HCT116 (cell line): ENCODE measurements around the gene SND1. TPM values are rescaled to one million over a fixed set of nuclear protein-coding genes. Genes with fewer than 3 reads are reported as not detected.

Experiments
- ATAC-seq: fragments of 200-7000 bp; cut with Tn5 transposase; 2 replicates; pipeline ENCODE4 v1.9.1; 2020; ENCODE audit warnings: mild to moderate bottlenecking, moderate library complexity
- BruUV-seq: library from RNA; stranded (reverse); fragments of 400-500 nt; replicated peaks from 2 replicates; lab custom pipeline; 2021; lab: Mats Ljungman, UMichigan
- CTCF ChIA-PET: fragments of 300-600 bp; sonication (Branson Sonifier 250); formaldehyde crosslinking; loops from one replicate; lab custom pipeline; 2021; ENCODE audit warnings: antibody characterized with exemption; lab: Charles Lee
- POLR2A ChIA-PET: fragments of 300-600, 350-600 bp; sonication (Branson Sonifier 250); formaldehyde crosslinking; loops from one replicate; lab custom pipeline; 2021; ENCODE audit warnings: antibody characterized with exemption; lab: Charles Lee
- RAD21 ChIA-PET, 2 experiments: fragments of 300-600 bp; sonication (Branson Sonifier 250); formaldehyde crosslinking; loops; one replicate each; lab custom pipeline; 2023; ENCODE audit warnings: low total read pairs in 2 of 2; ENCODE audit not compliant: uncharacterized antibody in 2 of 2, unreplicated experiment in 2 of 2, low non-redundant PET in 1 of 2; lab: Charles Lee
- DNase-seq: peaks from one replicate; pipeline ENCODE4 v3.0.0-alpha.2; 2010; ENCODE audit warnings: low read depth, low spot score
- H2AFZ ChIP-seq: fragments of 200-600 bp; shearing (Covaris generic), sonication (generic); 2 replicates; pipeline ENCODE4 v1.6.1; 2017; ENCODE audit warnings: low read depth, mixed run types, mixed read lengths, antibody characterized with exemption, low read length; ENCODE audit not compliant: poor library complexity, severe bottlenecking
- H3K27ac ChIP-seq: 2 replicates; pipeline ENCODE4 v1.5.1; 2012; ENCODE audit warnings: low read depth, low read length
- H3K27me3 ChIP-seq: fragments of 200-600 bp; sonication (generic); 2 replicates; pipeline ENCODE4 v1.6.1; 2016; ENCODE audit warnings: mixed run types, low read length, mixed read lengths; ENCODE audit not compliant: insufficient read depth
- H3K36me3 ChIP-seq, 2 experiments: fragments of 200-500 bp in 1 of 2; fragments of 200-600 bp in 1 of 2; sonication (Bioruptor generic) in 1 of 2; sonication (generic) in 1 of 2; 2 replicates each; pipeline versions ENCODE4 v1.5.1 to v1.6.1; 2014 to 2016; ENCODE audit warnings: low read length in 2 of 2, inconsistent platforms in 1 of 2, mixed read lengths in 1 of 2, mixed run types in 1 of 2; ENCODE audit not compliant: insufficient read depth in 2 of 2, control insufficient read depth in 1 of 2
- H3K4me1 ChIP-seq, 2 experiments: fragments of 200-600 bp in 1 of 2; sonication (generic) in 1 of 2; 2 replicates each; pipeline versions ENCODE4 v1.5.1 to v1.6.1; 2012 to 2017; ENCODE audit warnings: low read length in 2 of 2, inconsistent platforms in 1 of 2, mild to moderate bottlenecking in 1 of 2, mixed read lengths in 1 of 2, mixed run types in 1 of 2, moderate library complexity in 1 of 2; ENCODE audit not compliant: insufficient read depth in 2 of 2, control insufficient read depth in 1 of 2
- H3K4me2 ChIP-seq: fragments of 200-600 bp; sonication (generic); 2 replicates; pipeline ENCODE4 v1.6.1; 2017; ENCODE audit warnings: mixed run types, low read length, mixed read lengths
- H3K4me3 ChIP-seq, 2 experiments: fragments of 200-600 bp in 1 of 2; sonication (generic) in 1 of 2; replicated peaks in 1 of 2; 2 replicates each; pipeline ENCODE4 v1.5.1; 2011 to 2016; ENCODE audit warnings: low read length in 2 of 2, control low read depth in 1 of 2, low read depth in 1 of 2, mild to moderate bottlenecking in 1 of 2, mixed read lengths in 1 of 2, mixed run types in 1 of 2
- H3K79me2 ChIP-seq: fragments of 200-600 bp; sonication (generic); 2 replicates; pipeline ENCODE4 v1.6.1; 2017; ENCODE audit warnings: mild to moderate bottlenecking, mixed run types, low read length, moderate library complexity, mixed read lengths; ENCODE audit not compliant: insufficient read depth
- H3K9ac ChIP-seq: fragments of 200-600 bp; sonication (generic); 2 replicates; pipeline ENCODE4 v1.6.1; 2016; ENCODE audit warnings: low read length, mixed read lengths
- H3K9me2 ChIP-seq: fragments of 200-600 bp; sonication (generic), shearing (Covaris generic); 2 replicates; pipeline ENCODE4 v1.6.1; 2017; ENCODE audit warnings: mixed run types, mild to moderate bottlenecking, moderate library complexity; ENCODE audit not compliant: insufficient read depth
- H3K9me3 ChIP-seq, 2 experiments: fragments of 200-500 bp in 1 of 2; fragments of 200-600 bp in 1 of 2; sonication (Bioruptor generic) in 1 of 2; sonication (generic) in 1 of 2; 2 replicates each; pipeline ENCODE4 v1.6.1; 2014 to 2017; ENCODE audit warnings: low read length in 2 of 2, mixed read lengths in 2 of 2, inconsistent platforms in 1 of 2, low read depth in 1 of 2, mild to moderate bottlenecking in 1 of 2, mixed run types in 1 of 2, moderate library complexity in 1 of 2; ENCODE audit not compliant: control insufficient read depth in 1 of 2, insufficient read depth in 1 of 2
- H4K20me1 ChIP-seq: fragments of 200-600 bp; sonication (generic), shearing (Covaris generic); 2 replicates; pipeline ENCODE4 v1.6.1; 2017; ENCODE audit warnings: mixed run types, mild to moderate bottlenecking, moderate library complexity; ENCODE audit not compliant: insufficient read depth
- CEBPB ChIP-seq: IDR thresholded peaks from 2 replicates; pipeline ENCODE4 v1.6.1; 2012; ENCODE audit warnings: low read depth
- EGR1 ChIP-seq: IDR thresholded peaks from 2 replicates; pipeline ENCODE4 v1.6.1; 2012; ENCODE audit warnings: low read depth
- ELF1 ChIP-seq: IDR thresholded peaks from 2 replicates; pipeline ENCODE4 v1.6.1; 2012; ENCODE audit warnings: low read depth, borderline replicate concordance
- EZH2 ChIP-seq: fragments of 200-600 bp; sonication (generic); IDR thresholded peaks from 2 replicates; pipeline ENCODE4 v1.6.1; 2017; ENCODE audit warnings: antibody characterized with exemption, mixed run types
- EZH2phosphoT487 ChIP-seq: fragments of 200-600 bp; IDR thresholded peaks from 2 replicates; pipeline ENCODE4 v1.6.1; 2018; ENCODE audit warnings: antibody characterized with exemption, borderline replicate concordance
- FOSL1 ChIP-seq: IDR thresholded peaks from 2 replicates; pipeline ENCODE4 v1.6.1; 2012; ENCODE audit warnings: low read depth
- JUND ChIP-seq: IDR thresholded peaks from 2 replicates; pipeline ENCODE4 v1.6.1; 2012
- POLR2A ChIP-seq: IDR thresholded peaks from 2 replicates; pipeline ENCODE4 v1.7.0; 2011; ENCODE audit warnings: borderline replicate concordance; ENCODE audit not compliant: insufficient read depth, insufficient read length; ENCODE audit errors: extremely low read depth
- RAD21 ChIP-seq: IDR thresholded peaks from 2 replicates; pipeline ENCODE4 v1.6.1; 2012; ENCODE audit warnings: low read depth, mild to moderate bottlenecking
- SIN3A ChIP-seq: IDR thresholded peaks from 2 replicates; pipeline ENCODE4 v1.6.1; 2012; ENCODE audit warnings: low read depth
- SP1 ChIP-seq: IDR thresholded peaks from 2 replicates; pipeline ENCODE4 v1.6.1; 2012; ENCODE audit warnings: low read depth
- SRF ChIP-seq: IDR thresholded peaks from 2 replicates; pipeline ENCODE4 v1.6.1; 2012; ENCODE audit warnings: low read depth
- TCF7L2 ChIP-seq: IDR thresholded peaks from 2 replicates; pipeline ENCODE4 v1.7.0; 2011; ENCODE audit warnings: borderline replicate concordance, inconsistent platforms; ENCODE audit not compliant: insufficient read depth, insufficient read length; ENCODE audit errors: extremely low read depth
- ZFX ChIP-seq: fragments of 450-650 bp; IDR thresholded peaks from 2 replicates; pipeline ENCODE4 v1.6.1; 2017
- ZNF274 ChIP-seq: fragments of 200-500 bp; sonication (Bioruptor generic); IDR thresholded peaks from 2 replicates; pipeline ENCODE4 v1.6.1; 2014; ENCODE audit warnings: mild to moderate bottlenecking, low read depth, low read length, inconsistent platforms
- intact Hi-C: fragments of 100-400 bp; cut with micrococcal nuclease; formaldehyde crosslinking; loops from 2 replicates; pipeline ENCODE4 v1.10.0; 2022
- total RNA-seq: library from RNA; stranded (reverse); gene quantifications from one replicate; pipeline ENCODE4 v1.2.1, GENCODE V29; 2021; ENCODE audit not compliant: unreplicated experiment
- TF ChIP-seq, protein P1 (sequence below): IDR thresholded peaks from 2 replicates; pipeline ENCODE4 v1.6.1; 2012
- TF ChIP-seq, protein P2 (sequence below): IDR thresholded peaks from 2 replicates; pipeline ENCODE4 v1.6.1; 2012; ENCODE audit warnings: low read depth

The SND1 gene
- total RNA-seq, 1 experiment from 2014 or later = 169 TPM

DNA sequence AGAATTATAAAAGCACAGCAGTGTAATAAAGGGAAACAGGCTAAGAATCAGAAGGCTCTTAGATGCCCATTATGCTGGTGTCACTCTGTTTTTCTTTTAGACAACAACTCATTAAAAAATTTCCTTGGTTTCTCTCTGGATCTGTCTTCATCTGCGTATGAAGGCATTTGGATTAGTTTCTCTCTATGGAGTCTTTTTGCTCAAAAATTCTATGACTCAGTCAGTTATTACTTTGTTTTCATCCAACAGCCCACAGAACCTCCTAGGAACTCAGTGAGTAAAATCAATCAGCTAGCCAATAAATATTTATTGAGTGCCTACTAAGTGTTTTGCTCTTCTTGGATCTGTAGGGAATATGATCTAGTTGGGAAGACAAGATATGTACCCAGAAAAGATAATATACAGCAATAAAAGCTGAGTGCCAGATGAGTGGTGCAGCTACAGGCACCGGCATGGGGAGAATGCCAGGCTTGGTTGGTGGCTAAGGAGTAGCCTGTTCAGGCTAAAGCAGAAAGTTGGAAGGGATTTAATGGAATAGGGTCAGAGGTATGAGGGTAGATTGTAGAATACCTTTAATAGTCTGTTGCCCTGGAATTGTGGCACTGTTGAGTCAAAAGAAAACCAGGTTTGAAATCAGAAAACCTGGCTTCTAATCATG, 223.1 kb downstream of the SND1 start:
- no peak for ATAC-seq
- H3K9ac ChIP-seq = no peak overlapping the region
- no TSS peak for BruUV-seq
- ChIA-PET RAD21 (no interaction called here), CTCF (no interaction called here), POLR2A (no interaction called here)
- no peaks in the 10 kb centered on the region for H3K27me3 ChIP-seq
- H3K4me2 ChIP-seq = no peak overlapping the region
- H3K79me2 ChIP-seq = peaks cover 44% of the 10 kb centered on the region
- no peaks in the 10 kb centered on the region for H3K9me3 ChIP-seq
- no peak for DNase-seq
- TF ChIP-seq SIN3A = no peak
- no peak for TF ChIP-seq RAD21
- TF ChIP-seq EZH2 = no peak
- TF ChIP-seq SRF = no peak
- no peak for TF ChIP-seq CEBPB
- TF ChIP-seq, protein P1, sequence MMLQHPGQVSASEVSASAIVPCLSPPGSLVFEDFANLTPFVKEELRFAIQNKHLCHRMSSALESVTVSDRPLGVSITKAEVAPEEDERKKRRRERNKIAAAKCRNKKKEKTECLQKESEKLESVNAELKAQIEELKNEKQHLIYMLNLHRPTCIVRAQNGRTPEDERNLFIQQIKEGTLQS = no peak
- TF ChIP-seq FOSL1 = no peak
- TF ChIP-seq ZFX = no peak
- TF ChIP-seq EGR1 = no peak
- TF ChIP-seq, all 23 proteins: peak for 0
- H3K4me1 ChIP-seq = no peaks in the 10 kb centered on the region
- H2AFZ ChIP-seq = no peak overlapping the region
- no peak overlapping the region for H3K27ac ChIP-seq
- no peaks in the 10 kb centered on the region for H3K9me2 ChIP-seq
- H3K4me3 ChIP-seq = no peak overlapping the region
- intact Hi-C loops = no loop called here
- H4K20me1 ChIP-seq = peaks cover 14% of the 10 kb centered on the region; the same call in 1 of the 2 replicates
- no peaks in the 10 kb centered on the region for H3K36me3 ChIP-seq

DNA sequence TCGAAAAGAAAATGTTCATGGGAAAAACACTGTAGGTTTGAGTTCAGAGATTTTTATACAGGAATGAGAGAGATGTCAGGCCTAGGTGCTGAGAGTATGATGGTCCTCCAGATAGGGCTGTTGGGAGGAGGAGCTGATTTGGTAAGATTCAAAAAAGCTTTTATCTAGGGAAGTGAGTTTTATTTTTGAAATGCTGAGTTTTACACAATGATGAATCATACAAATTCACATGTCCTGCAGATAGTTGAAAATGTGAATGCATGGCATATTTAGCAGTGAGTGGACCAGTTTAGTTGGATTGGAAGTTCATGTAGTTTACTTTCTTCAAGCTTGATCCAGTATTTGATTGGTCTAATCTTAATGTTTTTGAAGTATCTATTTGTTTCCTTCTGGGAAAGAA, 224.4 kb downstream of the SND1 start:
- ChIA-PET RAD21 (no interaction called here), CTCF (no interaction called here)

More for the DNA sequence above, 224.4 kb downstream of the SND1 start:
- no peak overlapping the region for H3K27ac ChIP-seq
- intact Hi-C loops = no loop called here
- peaks cover 52% of the 10 kb centered on the region for H3K79me2 ChIP-seq
- no peaks in the 10 kb centered on the region for H3K9me3 ChIP-seq
- no peak for TF ChIP-seq EZH2
- TF ChIP-seq TCF7L2 = no peak
- TF ChIP-seq, protein P1 = no peak
- no peak for TF ChIP-seq CEBPB
- TF ChIP-seq SIN3A = no peak
- no peak for TF ChIP-seq EZH2phosphoT487
- no peak for TF ChIP-seq JUND
- no peak for TF ChIP-seq SP1
- TF ChIP-seq RAD21 = no peak
- no peak for TF ChIP-seq ELF1
- TF ChIP-seq POLR2A = no peak
- no peak for TF ChIP-seq SRF
- TF ChIP-seq ZNF274 = no peak
- TF ChIP-seq, protein P2, sequence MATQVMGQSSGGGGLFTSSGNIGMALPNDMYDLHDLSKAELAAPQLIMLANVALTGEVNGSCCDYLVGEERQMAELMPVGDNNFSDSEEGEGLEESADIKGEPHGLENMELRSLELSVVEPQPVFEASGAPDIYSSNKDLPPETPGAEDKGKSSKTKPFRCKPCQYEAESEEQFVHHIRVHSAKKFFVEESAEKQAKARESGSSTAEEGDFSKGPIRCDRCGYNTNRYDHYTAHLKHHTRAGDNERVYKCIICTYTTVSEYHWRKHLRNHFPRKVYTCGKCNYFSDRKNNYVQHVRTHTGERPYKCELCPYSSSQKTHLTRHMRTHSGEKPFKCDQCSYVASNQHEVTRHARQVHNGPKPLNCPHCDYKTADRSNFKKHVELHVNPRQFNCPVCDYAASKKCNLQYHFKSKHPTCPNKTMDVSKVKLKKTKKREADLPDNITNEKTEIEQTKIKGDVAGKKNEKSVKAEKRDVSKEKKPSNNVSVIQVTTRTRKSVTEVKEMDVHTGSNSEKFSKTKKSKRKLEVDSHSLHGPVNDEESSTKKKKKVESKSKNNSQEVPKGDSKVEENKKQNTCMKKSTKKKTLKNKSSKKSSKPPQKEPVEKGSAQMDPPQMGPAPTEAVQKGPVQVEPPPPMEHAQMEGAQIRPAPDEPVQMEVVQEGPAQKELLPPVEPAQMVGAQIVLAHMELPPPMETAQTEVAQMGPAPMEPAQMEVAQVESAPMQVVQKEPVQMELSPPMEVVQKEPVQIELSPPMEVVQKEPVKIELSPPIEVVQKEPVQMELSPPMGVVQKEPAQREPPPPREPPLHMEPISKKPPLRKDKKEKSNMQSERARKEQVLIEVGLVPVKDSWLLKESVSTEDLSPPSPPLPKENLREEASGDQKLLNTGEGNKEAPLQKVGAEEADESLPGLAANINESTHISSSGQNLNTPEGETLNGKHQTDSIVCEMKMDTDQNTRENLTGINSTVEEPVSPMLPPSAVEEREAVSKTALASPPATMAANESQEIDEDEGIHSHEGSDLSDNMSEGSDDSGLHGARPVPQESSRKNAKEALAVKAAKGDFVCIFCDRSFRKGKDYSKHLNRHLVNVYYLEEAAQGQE = no peak
- no peak for TF ChIP-seq ZFX
- no peak for TF ChIP-seq EGR1
- TF ChIP-seq FOSL1 = no peak
- ATAC-seq (no peak), DNase-seq (no peak)
- H3K27me3 ChIP-seq = no peaks in the 10 kb centered on the region
- no TSS peak for BruUV-seq
- no peaks in the 10 kb centered on the region for H3K36me3 ChIP-seq
- peaks cover 14% of the 10 kb centered on the region; the same call in 1 of the 2 replicates for H4K20me1 ChIP-seq
- no peaks in the 10 kb centered on the region for H3K4me1 ChIP-seq
- H3K4me2 ChIP-seq = no peak overlapping the region
- H3K4me3 ChIP-seq = no peak overlapping the region
- H3K9ac ChIP-seq = no peak overlapping the region
- POLR2A ChIA-PET = no interaction called here
- no peak overlapping the region for H2AFZ ChIP-seq
- H3K9me2 ChIP-seq = no peaks in the 10 kb centered on the region
